Panc1 (cell line): ENCODE measurements around the gene CANX.

Experiments
- POLR2AphosphoS5 ChIP-seq: IDR thresholded peaks from 2 replicates; pipeline ENCODE4 v1.6.1; 2012; ENCODE audit warnings: mild to moderate bottlenecking, low read depth, low read length, moderate library complexity
- SIN3A ChIP-seq: IDR thresholded peaks from 2 replicates; pipeline ENCODE4 v1.6.1; 2012; ENCODE audit warnings: low read depth, mild to moderate bottlenecking, low read length, moderate library complexity, borderline replicate concordance; ENCODE audit not compliant: insufficient read depth
- TF ChIP-seq, protein P1 (sequence below): fragments of 450-650 bp; IDR thresholded peaks from 2 replicates; pipeline ENCODE4 v1.5.1; 2017; ENCODE audit warnings: mild to moderate bottlenecking
- TF ChIP-seq, protein P2 (sequence below), 2 experiments: IDR thresholded peaks; 2 replicates each; pipeline ENCODE4 v1.6.1; 2011 to 2012; ENCODE audit warnings: low read depth in 2 of 2, control low read depth in 1 of 2, low read length in 1 of 2, mild to moderate bottlenecking in 1 of 2, moderate library complexity in 1 of 2; ENCODE audit not compliant: insufficient read depth in 1 of 2

GRCh38 chr5:179697108-179697507, 1.7 kb upstream of the CANX start:
- TF ChIP-seq, protein P1, sequence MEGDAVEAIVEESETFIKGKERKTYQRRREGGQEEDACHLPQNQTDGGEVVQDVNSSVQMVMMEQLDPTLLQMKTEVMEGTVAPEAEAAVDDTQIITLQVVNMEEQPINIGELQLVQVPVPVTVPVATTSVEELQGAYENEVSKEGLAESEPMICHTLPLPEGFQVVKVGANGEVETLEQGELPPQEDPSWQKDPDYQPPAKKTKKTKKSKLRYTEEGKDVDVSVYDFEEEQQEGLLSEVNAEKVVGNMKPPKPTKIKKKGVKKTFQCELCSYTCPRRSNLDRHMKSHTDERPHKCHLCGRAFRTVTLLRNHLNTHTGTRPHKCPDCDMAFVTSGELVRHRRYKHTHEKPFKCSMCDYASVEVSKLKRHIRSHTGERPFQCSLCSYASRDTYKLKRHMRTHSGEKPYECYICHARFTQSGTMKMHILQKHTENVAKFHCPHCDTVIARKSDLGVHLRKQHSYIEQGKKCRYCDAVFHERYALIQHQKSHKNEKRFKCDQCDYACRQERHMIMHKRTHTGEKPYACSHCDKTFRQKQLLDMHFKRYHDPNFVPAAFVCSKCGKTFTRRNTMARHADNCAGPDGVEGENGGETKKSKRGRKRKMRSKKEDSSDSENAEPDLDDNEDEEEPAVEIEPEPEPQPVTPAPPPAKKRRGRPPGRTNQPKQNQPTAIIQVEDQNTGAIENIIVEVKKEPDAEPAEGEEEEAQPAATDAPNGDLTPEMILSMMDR: no peak
- TF ChIP-seq POLR2AphosphoS5 (no peak), SIN3A (no peak)
- TF ChIP-seq, protein P2, sequence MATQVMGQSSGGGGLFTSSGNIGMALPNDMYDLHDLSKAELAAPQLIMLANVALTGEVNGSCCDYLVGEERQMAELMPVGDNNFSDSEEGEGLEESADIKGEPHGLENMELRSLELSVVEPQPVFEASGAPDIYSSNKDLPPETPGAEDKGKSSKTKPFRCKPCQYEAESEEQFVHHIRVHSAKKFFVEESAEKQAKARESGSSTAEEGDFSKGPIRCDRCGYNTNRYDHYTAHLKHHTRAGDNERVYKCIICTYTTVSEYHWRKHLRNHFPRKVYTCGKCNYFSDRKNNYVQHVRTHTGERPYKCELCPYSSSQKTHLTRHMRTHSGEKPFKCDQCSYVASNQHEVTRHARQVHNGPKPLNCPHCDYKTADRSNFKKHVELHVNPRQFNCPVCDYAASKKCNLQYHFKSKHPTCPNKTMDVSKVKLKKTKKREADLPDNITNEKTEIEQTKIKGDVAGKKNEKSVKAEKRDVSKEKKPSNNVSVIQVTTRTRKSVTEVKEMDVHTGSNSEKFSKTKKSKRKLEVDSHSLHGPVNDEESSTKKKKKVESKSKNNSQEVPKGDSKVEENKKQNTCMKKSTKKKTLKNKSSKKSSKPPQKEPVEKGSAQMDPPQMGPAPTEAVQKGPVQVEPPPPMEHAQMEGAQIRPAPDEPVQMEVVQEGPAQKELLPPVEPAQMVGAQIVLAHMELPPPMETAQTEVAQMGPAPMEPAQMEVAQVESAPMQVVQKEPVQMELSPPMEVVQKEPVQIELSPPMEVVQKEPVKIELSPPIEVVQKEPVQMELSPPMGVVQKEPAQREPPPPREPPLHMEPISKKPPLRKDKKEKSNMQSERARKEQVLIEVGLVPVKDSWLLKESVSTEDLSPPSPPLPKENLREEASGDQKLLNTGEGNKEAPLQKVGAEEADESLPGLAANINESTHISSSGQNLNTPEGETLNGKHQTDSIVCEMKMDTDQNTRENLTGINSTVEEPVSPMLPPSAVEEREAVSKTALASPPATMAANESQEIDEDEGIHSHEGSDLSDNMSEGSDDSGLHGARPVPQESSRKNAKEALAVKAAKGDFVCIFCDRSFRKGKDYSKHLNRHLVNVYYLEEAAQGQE (IDR thresholded peaks at IDR 0.05; ENCODE audit: insufficient read depth in 1 of 2, low read depth in 2 of 2, low read length in 1 of 2): no peak
